IMR-90 (cell line): ENCODE results near the gene GDPD3. TPM values are rescaled to one million over a fixed set of nuclear protein-coding genes. Genes with fewer than 3 reads are reported as not detected.

ENCODE experiments used
- ATAC-seq: fragments of 200-7000 bp; cut with Tn5 transposase; 2 replicates; pipeline ENCODE4 v1.9.1; 2020; ENCODE audit warnings: low read depth, mild to moderate bottlenecking, moderate library complexity
- BruUV-seq: library from RNA; stranded (reverse); fragments of 400-500 nt; replicated peaks from 2 replicates; lab custom pipeline; 2021; lab: Mats Ljungman, UMichigan
- CTCF ChIA-PET: fragments of 300-600 bp; formaldehyde crosslinking; extraction: SDS; loops from one replicate; lab custom pipeline; 2021; ENCODE audit warnings: antibody characterized with exemption; lab: Yijun Ruan, JAX
- POLR2A ChIA-PET: fragments of 300-600 bp; sonication (Branson Sonifier 250); formaldehyde crosslinking; loops from one replicate; lab custom pipeline; 2022; ENCODE audit warnings: antibody characterized with exemption; ENCODE audit not compliant: unreplicated experiment; lab: Charles Lee
- DNase-seq: peaks from one replicate; pipeline ENCODE4 v3.0.0; 2013
- H2AFZ ChIP-seq: replicated peaks from 2 replicates; pipeline ENCODE3; 2013; ENCODE audit warnings: low read length, mild to moderate bottlenecking; ENCODE audit not compliant: poor library complexity
- H2AK5ac ChIP-seq: 2 replicates; pipeline ENCODE4 v1.6.1; 2013; ENCODE audit warnings: low read depth, low read length, inconsistent platforms
- H2AK9ac ChIP-seq: replicated peaks from 2 replicates; pipeline ENCODE3; 2013; ENCODE audit warnings: mild to moderate bottlenecking, low read depth, low read length, moderate library complexity; ENCODE audit not compliant: poor library complexity
- H2BK120ac ChIP-seq: 2 replicates; pipeline ENCODE4 v1.6.1; 2013; ENCODE audit warnings: low read depth, low read length, inconsistent platforms
- H2BK15ac ChIP-seq: 3 replicates; pipeline ENCODE4 v1.6.1; 2013; ENCODE audit warnings: low read depth, low read length, inconsistent platforms
- H2BK20ac ChIP-seq: 2 replicates; pipeline ENCODE4 v1.6.1; 2013; ENCODE audit warnings: low read depth, mild to moderate bottlenecking, inconsistent platforms, low read length, moderate library complexity
- H2BK5ac ChIP-seq: 2 replicates; pipeline ENCODE4 v1.6.1; 2013; ENCODE audit warnings: mild to moderate bottlenecking, low read depth, low read length, inconsistent platforms; ENCODE audit not compliant: poor library complexity, severe bottlenecking
- H3K14ac ChIP-seq: replicated peaks from 2 replicates; pipeline ENCODE4 v1.6.1; 2013; ENCODE audit warnings: low read depth, low read length, inconsistent platforms
- H3K18ac ChIP-seq: 2 replicates; pipeline ENCODE4 v1.6.1; 2013; ENCODE audit warnings: low read depth, low read length, control low read depth
- H3K23ac ChIP-seq: 2 replicates; pipeline ENCODE4 v1.6.1; 2013; ENCODE audit warnings: low read depth, low read length, inconsistent platforms
- H3K27ac ChIP-seq: 2 replicates; pipeline ENCODE4 v1.5.1; 2013; ENCODE audit warnings: mild to moderate bottlenecking, control low read depth, low read length; ENCODE audit not compliant: insufficient read depth
- H3K27me3 ChIP-seq: 2 replicates; pipeline ENCODE4 v1.6.1; 2013; ENCODE audit warnings: low read length; ENCODE audit not compliant: control insufficient read depth, insufficient read depth
- H3K36me3 ChIP-seq: 2 replicates; pipeline ENCODE4 v1.6.1; 2013; ENCODE audit warnings: low read length, mixed read lengths; ENCODE audit not compliant: control insufficient read depth, insufficient read depth
- H3K4ac ChIP-seq: 2 replicates; pipeline ENCODE4 v1.6.1; 2013; ENCODE audit warnings: low read depth, low read length, inconsistent platforms
- H3K4me1 ChIP-seq: 2 replicates; pipeline ENCODE4 v1.6.1; 2013; ENCODE audit warnings: low read length, mixed read lengths; ENCODE audit not compliant: control insufficient read depth, insufficient read depth
- H3K4me2 ChIP-seq: 2 replicates; pipeline ENCODE4 v1.6.1; 2013; ENCODE audit warnings: low read depth, mild to moderate bottlenecking, control low read depth, low read length, moderate library complexity
- H3K4me3 ChIP-seq: 2 replicates; pipeline ENCODE4 v1.5.1; 2013; ENCODE audit warnings: low read depth, mild to moderate bottlenecking, control low read depth, low read length, moderate library complexity; ENCODE audit not compliant: insufficient read depth
- H3K56ac ChIP-seq: 2 replicates; pipeline ENCODE4 v1.6.1; 2013; ENCODE audit warnings: low read length, inconsistent platforms; ENCODE audit not compliant: insufficient read depth; ENCODE audit errors: extremely low read depth
- H3K79me1 ChIP-seq, 2 experiments: 2 replicates each; pipeline ENCODE4 v1.6.1; 2013; ENCODE audit warnings: low read length in 2 of 2, inconsistent platforms in 1 of 2, low read depth in 1 of 2
- H3K9ac ChIP-seq: 2 replicates; pipeline ENCODE4 v1.6.1; 2013; ENCODE audit warnings: low read depth, low read length, control low read depth
- H3K9me1 ChIP-seq: 2 replicates; pipeline ENCODE4 v1.6.1; 2013; ENCODE audit warnings: low read length, inconsistent platforms; ENCODE audit not compliant: insufficient read depth
- H3K9me3 ChIP-seq: 2 replicates; pipeline ENCODE4 v1.6.1; 2013; ENCODE audit warnings: low read length; ENCODE audit not compliant: control insufficient read depth, insufficient read depth
- H4K20me1 ChIP-seq: 2 replicates; pipeline ENCODE4 v1.6.1; 2013; ENCODE audit warnings: low read length, inconsistent platforms; ENCODE audit not compliant: insufficient read depth
- H4K5ac ChIP-seq: 2 replicates; pipeline ENCODE4 v1.6.1; 2013; ENCODE audit warnings: mild to moderate bottlenecking, low read depth, low read length, control low read depth
- H4K8ac ChIP-seq, 2 experiments: 2 replicates each; pipeline ENCODE4 v1.6.1; 2013; ENCODE audit warnings: low read depth in 2 of 2, low read length in 2 of 2, control low read depth in 1 of 2, inconsistent platforms in 1 of 2
- H4K91ac ChIP-seq: 2 replicates; pipeline ENCODE4 v1.6.1; 2013; ENCODE audit warnings: low read depth, low read length, inconsistent platforms; ENCODE audit not compliant: insufficient read depth
- BHLHE40 ChIP-seq: fragments of 150-350 bp; IDR thresholded peaks from 2 replicates; pipeline ENCODE4 v1.6.1; 2016; ENCODE audit warnings: mild to moderate bottlenecking, low read depth, low read length
- FOS ChIP-seq: fragments of 150-350 bp; IDR thresholded peaks from 2 replicates; pipeline ENCODE4 v1.6.1; 2016; ENCODE audit warnings: low read depth, low read length
- MAZ ChIP-seq: IDR thresholded peaks from 2 replicates; pipeline ENCODE4 v1.6.1; 2012; ENCODE audit warnings: low read depth, mild to moderate bottlenecking, low read length, improper control_type of control experiment, moderate library complexity, borderline replicate concordance
- NFE2L2 ChIP-seq: fragments of 150-350 bp; IDR thresholded peaks from 2 replicates; pipeline ENCODE4 v1.6.1; 2016; ENCODE audit warnings: low read depth, mild to moderate bottlenecking, low read length
- RAD21 ChIP-seq: IDR thresholded peaks from 2 replicates; pipeline ENCODE4 v1.6.1; 2012; ENCODE audit warnings: low read length, improper control_type of control experiment
- RFX5 ChIP-seq: IDR thresholded peaks from 2 replicates; pipeline ENCODE4 v1.8.0; 2012; ENCODE audit warnings: low read depth, mild to moderate bottlenecking, low read length, moderate library complexity
- WGBS, 2 experiments: methylation state at CpG; one replicate each; pipeline versions ENCODE4 v1.1.5 to v1.1.7; 2013; ENCODE audit warnings: missing lambda C conversion rate in 2 of 2; ENCODE audit not compliant: insufficient read length in 1 of 2; ENCODE audit errors: extremely low coverage in 2 of 2; 5-methylcytosine and 5-hydroxymethylcytosine counted together
- dilution Hi-C: fragments of 300-500 bp; cut with HindIII; formaldehyde crosslinking; loops from one replicate; pipeline ENCODE4 v1.14.3; 2018; ENCODE audit warnings: low sequenced_read_pairs; ENCODE audit not compliant: unreplicated experiment
- in situ Hi-C: fragments of 300-500 bp; cut with MboI; formaldehyde crosslinking; loops from 3 replicates; pipeline ENCODE4 v1.14.3; 2019; ENCODE audit warnings: low sequenced_read_pairs, inconsistent platforms, mixed read lengths
- intact Hi-C: fragments of 100-400 bp; cut with micrococcal nuclease; formaldehyde crosslinking; loops from 2 replicates; pipeline ENCODE4 v1.10.0; 2022
- polyA plus RNA-seq, 3 experiments: library from polyadenylated mRNA; depleted of rRNA; stranded (reverse); fragments of >200 nt; gene quantifications; 2 replicates each; pipeline ENCODE4 v1.2.3, GENCODE V29; 2012; ENCODE audit warnings: low replicate concordance in 1 of 3
- total RNA-seq: library from RNA; depleted of rRNA; stranded (reverse); fragments of >200 nt; gene quantifications from 2 replicates; pipeline ENCODE4 v1.2.3, GENCODE V29; 2012

Gene GDPD3
- total and polyA plus RNA-seq, 2 of the 4 experiments (the other 2 are of a cell fraction): under 0.01 to 19.5 TPM

- TF ChIP-seq BHLHE40: no peak
- no peak for TF ChIP-seq RFX5
- no peak for TF ChIP-seq RAD21
- no peak for TF ChIP-seq MAZ
- no peak for TF ChIP-seq FOS
- TF ChIP-seq NFE2L2: no peak
- POLR2A ChIA-PET: no interaction called here
- no peaks in the 10 kb centered on the region for H3K27me3 ChIP-seq
- no TSS peak for BruUV-seq
- 84% methylated on average over 6 of the region's 16 CpGs; no CpG with 5 or more reads in 1 of the 2 experiments for WGBS, 2 experiments
- peaks cover 0 to 4% of the 10 kb centered on the region in 2 experiments; a peak in 2 of 4 replicates for H3K79me1 ChIP-seq
- H4K91ac ChIP-seq: no peak overlapping the region
- H2BK20ac ChIP-seq: no peak overlapping the region
- no peak overlapping the region for H3K18ac ChIP-seq
- no peak overlapping the region for H2AK5ac ChIP-seq
- H4K8ac ChIP-seq: no peak overlapping the region
- H3K9me3 ChIP-seq: no peaks in the 10 kb centered on the region
- DNase-seq (no peak), ATAC-seq (no peak)
- H4K20me1 ChIP-seq: no peaks in the 10 kb centered on the region
- intact Hi-C loops (no loop called here), dilution Hi-C loops (no loop called here), in situ Hi-C loops (no loop called here)
- H3K9ac ChIP-seq: no peak overlapping the region
- CTCF ChIA-PET: no interaction called here
- H3K36me3 ChIP-seq: peaks cover 47% of the 10 kb centered on the region
- no peak overlapping the region for H2AFZ ChIP-seq
- no peak overlapping the region for H2AK9ac ChIP-seq
- no peak overlapping the region for H3K23ac ChIP-seq
- no peak overlapping the region for H2BK120ac ChIP-seq
- H2BK5ac ChIP-seq: no peak overlapping the region
- H3K9me1 ChIP-seq: peaks cover 3% of the 10 kb centered on the region; the same call in 1 of the 2 replicates
- H3K4me1 ChIP-seq: peaks cover 3% of the 10 kb centered on the region
- H4K5ac ChIP-seq: no peak overlapping the region
- H2BK15ac ChIP-seq: no peak overlapping the region
- no peak overlapping the region for H3K27ac ChIP-seq
- no peak overlapping the region for H3K4me3 ChIP-seq
- no peak overlapping the region for H3K4me2 ChIP-seq
- H3K56ac ChIP-seq: no peak overlapping the region
- no peak overlapping the region for H3K4ac ChIP-seq
- no peak overlapping the region for H3K14ac ChIP-seq
These were observed 3.2 kb upstream of the GDPD3 start for GRCh38 chr16:30116291-30117207.
